Liver (tissue), 3 donors: Measurements from ENCODE around the gene CAMK2B.

Experiments used
- ATF3 ChIP-seq: IDR thresholded peaks from 2 replicates; pipeline ENCODE4 v1.6.1; 2016; ENCODE audit warnings: antibody characterized with exemption
- EGR1 ChIP-seq, 2 donors: IDR thresholded peaks; 2 replicates each; pipeline ENCODE4 v1.6.1; 2016 to 2018; ENCODE audit warnings: antibody characterized with exemption in 2 of 2, low read depth in 2 of 2
- GABPA ChIP-seq, 2 donors: IDR thresholded peaks in 1 of 2; conservative IDR thresholded peaks in 1 of 2; 2 replicates each; pipeline ENCODE4 v1.6.1; 2016; ENCODE audit warnings: antibody characterized with exemption in 2 of 2, mild to moderate bottlenecking in 1 of 2, moderate library complexity in 1 of 2
- HNF4G ChIP-seq: IDR thresholded peaks from 2 replicates; pipeline ENCODE4 v1.6.1; 2016; ENCODE audit warnings: antibody characterized with exemption
- JUND ChIP-seq, 2 donors: IDR thresholded peaks; 2 replicates each; pipeline ENCODE4 v1.6.1; 2016; ENCODE audit warnings: antibody characterized with exemption in 2 of 2
- RAD21 ChIP-seq, 2 donors: IDR thresholded peaks; 2 replicates each; pipeline ENCODE4 v1.6.1; 2016; ENCODE audit warnings: antibody characterized with exemption in 2 of 2, mild to moderate bottlenecking in 2 of 2
- REST ChIP-seq: IDR thresholded peaks from 2 replicates; pipeline ENCODE4 v1.6.1; 2016; ENCODE audit warnings: antibody characterized with exemption, mild to moderate bottlenecking
- RXRA ChIP-seq, 2 donors: IDR thresholded peaks; 2 replicates each; pipeline ENCODE4 v1.6.1; 2017 to 2018; ENCODE audit warnings: antibody characterized with exemption in 2 of 2, mild to moderate bottlenecking in 1 of 2
- SP1 ChIP-seq: IDR thresholded peaks from 2 replicates; pipeline ENCODE4 v1.6.1; 2018; ENCODE audit warnings: antibody characterized with exemption, mild to moderate bottlenecking
- TAF1 ChIP-seq: conservative IDR thresholded peaks from 2 replicates; pipeline ENCODE4 v1.6.1; 2016; ENCODE audit warnings: antibody characterized with exemption, mild to moderate bottlenecking
- YY1 ChIP-seq: IDR thresholded peaks from 2 replicates; pipeline ENCODE4 v1.6.1; 2016; ENCODE audit warnings: antibody characterized with exemption, mild to moderate bottlenecking
- TF ChIP-seq, protein P1 (sequence below): fragments of 150-350 bp; IDR thresholded peaks from 2 replicates; pipeline ENCODE4 v1.5.1; 2017; ENCODE audit warnings: improper control_type of control experiment, low read depth, low read length; ENCODE audit not compliant: missing input control
- TF ChIP-seq, protein P2 (sequence below): IDR thresholded peaks from 2 replicates; pipeline ENCODE4 v1.6.1; 2016; ENCODE audit warnings: antibody characterized with exemption
- donor health status: healthy.
- donor health status: healthy.

GRCh38 chr7:44306606-44307005 is 18.8 kb downstream of the CAMK2B start:
- TF ChIP-seq, protein P1, sequence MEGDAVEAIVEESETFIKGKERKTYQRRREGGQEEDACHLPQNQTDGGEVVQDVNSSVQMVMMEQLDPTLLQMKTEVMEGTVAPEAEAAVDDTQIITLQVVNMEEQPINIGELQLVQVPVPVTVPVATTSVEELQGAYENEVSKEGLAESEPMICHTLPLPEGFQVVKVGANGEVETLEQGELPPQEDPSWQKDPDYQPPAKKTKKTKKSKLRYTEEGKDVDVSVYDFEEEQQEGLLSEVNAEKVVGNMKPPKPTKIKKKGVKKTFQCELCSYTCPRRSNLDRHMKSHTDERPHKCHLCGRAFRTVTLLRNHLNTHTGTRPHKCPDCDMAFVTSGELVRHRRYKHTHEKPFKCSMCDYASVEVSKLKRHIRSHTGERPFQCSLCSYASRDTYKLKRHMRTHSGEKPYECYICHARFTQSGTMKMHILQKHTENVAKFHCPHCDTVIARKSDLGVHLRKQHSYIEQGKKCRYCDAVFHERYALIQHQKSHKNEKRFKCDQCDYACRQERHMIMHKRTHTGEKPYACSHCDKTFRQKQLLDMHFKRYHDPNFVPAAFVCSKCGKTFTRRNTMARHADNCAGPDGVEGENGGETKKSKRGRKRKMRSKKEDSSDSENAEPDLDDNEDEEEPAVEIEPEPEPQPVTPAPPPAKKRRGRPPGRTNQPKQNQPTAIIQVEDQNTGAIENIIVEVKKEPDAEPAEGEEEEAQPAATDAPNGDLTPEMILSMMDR, result no peak
- TF ChIP-seq REST (no peak), SP1 (no peak), EGR1 (IDR thresholded peaks at IDR 0.05; ENCODE audit: low read depth in 2 of 2) (no peak), TAF1 (no peak), GABPA (IDR thresholded peaks at IDR 0.05 in 1 of 2, conservative IDR thresholded peaks at IDR 0.05 in 1 of 2) (no peak), RXRA (IDR thresholded peaks at IDR 0.05) (no peak), YY1 (no peak), ATF3 (no peak), HNF4G (no peak), JUND (IDR thresholded peaks at IDR 0.05) (no peak), RAD21 (IDR thresholded peaks at IDR 0.05) (no peak)
- TF ChIP-seq, protein P2, sequence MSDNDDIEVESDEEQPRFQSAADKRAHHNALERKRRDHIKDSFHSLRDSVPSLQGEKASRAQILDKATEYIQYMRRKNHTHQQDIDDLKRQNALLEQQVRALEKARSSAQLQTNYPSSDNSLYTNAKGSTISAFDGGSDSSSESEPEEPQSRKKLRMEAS, result no peak
